SJCRH30 (cell line): ENCODE data around the gene COX19. TPM values are rescaled to one million over a fixed set of nuclear protein-coding genes. Genes with fewer than 3 reads are reported as not detected.

Source experiments
- DNase-seq, 2 experiments: peaks; one replicate each; pipeline ENCODE4 v3.0.0-alpha.2; 2015 to 2020
- H3K27ac ChIP-seq: fragments of 250-450 bp; sonication (Bioruptor Pico); 2 replicates; pipeline ENCODE4 v1.5.1; 2020; ENCODE audit warnings: mild to moderate bottlenecking, moderate library complexity
- H3K27me3 ChIP-seq: fragments of 250-450 bp; sonication (Bioruptor Pico); 2 replicates; pipeline ENCODE4 v1.5.1; 2020; ENCODE audit warnings: mild to moderate bottlenecking, moderate library complexity
- H3K36me3 ChIP-seq: fragments of 250-450 bp; sonication (Bioruptor Pico); 2 replicates; pipeline ENCODE4 v1.5.1; 2020; ENCODE audit warnings: mild to moderate bottlenecking, moderate library complexity
- H3K4me1 ChIP-seq: fragments of 250-450 bp; sonication (Bioruptor Pico); 2 replicates; pipeline ENCODE4 v1.5.1; 2020; ENCODE audit warnings: mild to moderate bottlenecking, moderate library complexity
- H3K4me3 ChIP-seq: fragments of 250-450 bp; sonication (Bioruptor Pico); 2 replicates; pipeline ENCODE4 v1.5.1; 2020; ENCODE audit warnings: mild to moderate bottlenecking, moderate library complexity
- H3K9me3 ChIP-seq: fragments of 250-450 bp; sonication (Bioruptor Pico); replicated peaks from 2 replicates; pipeline ENCODE4 v1.5.1; 2020; ENCODE audit warnings: mild to moderate bottlenecking, moderate library complexity
- total RNA-seq: library from RNA; depleted of rRNA; stranded (reverse); fragments of >200 nt; shearing (Covaris generic); gene quantifications from 2 replicates; pipeline ENCODE4 v1.2.3, GENCODE V29; 2014; rRNA removed

COX19 gene
- total RNA-seq: 6.4 and 8.6 TPM in 2 replicates

GRCh38 chr7:974820-975681, at the start of gene COX19:
Gene COX19, minus strand, starts transcription at chr7:975549. Its CDS starts 40 bp downstream, at chr7:975509.
- Histone ChIP-seq H3K4me3 (peak within 1 kb of the TSS; percentile 100), H3K27ac (peak within 1 kb of the TSS; percentile 82), H3K36me3 (peaks cover 8% of the 10 kb centered on the region; the same call in 1 of the 2 replicates), H3K9me3 (no peaks in the 10 kb centered on the region), H3K4me1 (no peaks in the 10 kb centered on the region), H3K27me3 (no peaks in the 10 kb centered on the region)
- DNase-seq: peak; percentile 76 to 82

- DNase-seq: no peak
- H3K27ac ChIP-seq: no peak overlapping the region
- H3K27me3 ChIP-seq: no peaks in the 10 kb centered on the region
- H3K4me1 ChIP-seq: peaks cover 4% of the 10 kb centered on the region; the same call in 1 of the 2 replicates
- H3K9me3 ChIP-seq: no peaks in the 10 kb centered on the region
- no peaks in the 10 kb centered on the region for H3K36me3 ChIP-seq
- H3K4me3 ChIP-seq: no peak overlapping the region
Observed at GRCh38 chr7:1024331-1024841, 49.0 kb upstream of the COX19 start.

GRCh38 chr7:1022801-1023465, 47.6 kb upstream of the COX19 start:
- DNase-seq: no peak
- Histone ChIP-seq H3K9me3 (no peaks in the 10 kb centered on the region), H3K36me3 (no peaks in the 10 kb centered on the region), H3K4me3 (no peak overlapping the region), H3K4me1 (no peaks in the 10 kb centered on the region), H3K27ac (no peak overlapping the region), H3K27me3 (no peaks in the 10 kb centered on the region)

- Histone ChIP-seq H3K9me3 (no peaks in the 10 kb centered on the region), H3K36me3 (no peaks in the 10 kb centered on the region), H3K27me3 (no peaks in the 10 kb centered on the region), H3K27ac (no peak overlapping the region), H3K4me3 (no peak overlapping the region), H3K4me1 (no peaks in the 10 kb centered on the region)
- DNase-seq: no peak
Observed at GRCh38 chr7:1022356-1022755, 47.0 kb upstream of the COX19 start.

- H3K27ac ChIP-seq: no peak overlapping the region
- H3K9me3 ChIP-seq: no peaks in the 10 kb centered on the region
- no peaks in the 10 kb centered on the region for H3K4me1 ChIP-seq
- no peak overlapping the region for H3K4me3 ChIP-seq
- H3K36me3 ChIP-seq: no peaks in the 10 kb centered on the region
- no peaks in the 10 kb centered on the region for H3K27me3 ChIP-seq
- DNase-seq: no peak
Observed at GRCh38 chr7:1021931-1022330, 46.6 kb upstream of the COX19 start.

GRCh38 chr7:1021366-1021765, 46.0 kb upstream of the COX19 start:
- H3K27me3 ChIP-seq: no peaks in the 10 kb centered on the region
- no peaks in the 10 kb centered on the region for H3K4me1 ChIP-seq
- DNase-seq: no peak
- H3K4me3 ChIP-seq: no peak overlapping the region
- no peaks in the 10 kb centered on the region for H3K36me3 ChIP-seq
- no peak overlapping the region for H3K27ac ChIP-seq
- H3K9me3 ChIP-seq: no peaks in the 10 kb centered on the region

GRCh38 chr7:1020849-1021251, 45.5 kb upstream of the COX19 start:
- no peak for DNase-seq
- Histone ChIP-seq H3K9me3 (no peaks in the 10 kb centered on the region), H3K27me3 (no peaks in the 10 kb centered on the region), H3K36me3 (no peaks in the 10 kb centered on the region), H3K4me3 (no peak overlapping the region), H3K4me1 (no peaks in the 10 kb centered on the region), H3K27ac (no peak overlapping the region)

- Histone ChIP-seq H3K4me3 (no peak overlapping the region), H3K4me1 (no peaks in the 10 kb centered on the region), H3K27me3 (no peaks in the 10 kb centered on the region), H3K27ac (no peak overlapping the region), H3K36me3 (no peaks in the 10 kb centered on the region), H3K9me3 (no peaks in the 10 kb centered on the region)
- DNase-seq: no peak
Observed at GRCh38 chr7:1019789-1020610, 44.7 kb upstream of the COX19 start.

GRCh38 chr7:1019255-1019785, 44.0 kb upstream of the COX19 start:
- Histone ChIP-seq H3K36me3 (no peaks in the 10 kb centered on the region), H3K27ac (no peak overlapping the region), H3K27me3 (no peaks in the 10 kb centered on the region), H3K9me3 (no peaks in the 10 kb centered on the region), H3K4me1 (no peaks in the 10 kb centered on the region), H3K4me3 (no peak overlapping the region)
- no peak for DNase-seq

GRCh38 chr7:1018334-1018695, 43.0 kb upstream of the COX19 start:
- DNase-seq: no peak
- H3K36me3 ChIP-seq: no peaks in the 10 kb centered on the region
- no peaks in the 10 kb centered on the region for H3K9me3 ChIP-seq
- no peak overlapping the region for H3K4me3 ChIP-seq
- H3K27me3 ChIP-seq: no peaks in the 10 kb centered on the region
- no peaks in the 10 kb centered on the region for H3K4me1 ChIP-seq
- H3K27ac ChIP-seq: no peak overlapping the region

GRCh38 chr7:1017586-1018333, 42.4 kb upstream of the COX19 start:
- Histone ChIP-seq H3K9me3 (no peaks in the 10 kb centered on the region), H3K4me1 (no peaks in the 10 kb centered on the region), H3K4me3 (no peak overlapping the region), H3K27ac (no peak overlapping the region), H3K36me3 (no peaks in the 10 kb centered on the region), H3K27me3 (no peaks in the 10 kb centered on the region)
- no peak for DNase-seq

- H3K27me3 ChIP-seq: no peaks in the 10 kb centered on the region
- H3K4me3 ChIP-seq: no peak overlapping the region
- no peaks in the 10 kb centered on the region for H3K9me3 ChIP-seq
- no peaks in the 10 kb centered on the region for H3K4me1 ChIP-seq
- H3K27ac ChIP-seq: no peak overlapping the region
- DNase-seq: no peak
- H3K36me3 ChIP-seq: no peaks in the 10 kb centered on the region
Observed at GRCh38 chr7:1016577-1017531, 41.5 kb upstream of the COX19 start.
